ENCODE results near the gene GNPTAB. TPM values are rescaled to one million over a fixed set of nuclear protein-coding genes. Genes with fewer than 3 reads are reported as not detected.

GNPTAB gene
- polyA plus RNA-seq, 2 of the 4 experiments (the other 2 are of a cell fraction) = 20.3 to 29.3 TPM

DNA sequence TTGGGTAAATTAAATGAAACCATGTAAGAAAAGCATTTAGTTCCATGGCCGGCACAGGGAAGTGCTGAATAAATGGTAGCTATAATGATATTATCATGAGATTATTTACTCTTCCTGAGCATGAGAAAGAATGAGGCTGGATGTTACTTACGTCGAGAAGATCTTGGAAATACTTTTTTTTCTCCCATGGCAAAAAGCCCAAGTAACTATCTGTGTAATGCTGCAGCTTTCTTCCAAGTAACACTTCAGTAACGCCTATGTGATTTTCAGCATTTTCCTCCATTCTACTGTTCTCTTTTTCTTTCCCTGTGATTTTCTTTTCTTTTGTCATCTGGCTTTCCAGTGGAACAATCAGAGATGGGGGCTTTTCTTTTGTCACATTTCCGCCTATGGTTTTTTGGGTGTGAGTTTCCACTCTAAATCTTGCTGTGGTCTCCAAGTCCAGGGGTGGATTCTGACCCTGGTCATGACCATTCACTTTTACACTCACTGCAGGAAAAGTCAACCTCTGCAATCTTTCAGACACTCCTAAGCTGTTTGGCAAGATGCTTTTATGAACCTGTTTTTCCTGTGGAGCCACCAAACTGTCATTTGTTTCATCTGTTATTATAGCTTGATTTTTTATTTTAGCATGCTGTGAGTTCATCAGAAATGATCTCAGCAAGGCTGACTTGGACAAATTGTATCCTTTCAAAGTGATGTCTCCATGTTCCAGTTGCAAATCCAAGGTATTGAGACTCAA, 66.5 kb downstream of the GNPTAB start:
- Histone ChIP-seq H3K9me3 (no peaks in the 10 kb centered on the region), H3K4me2 (no peak overlapping the region), H3K27ac (no peak overlapping the region), H3K4me1 (0 out of 3 replicates have a peak, but pooled peaks cover 3% of the 10 kb centered on the region), H3K4me3 (no peak overlapping the region)
- TF ChIP-seq, protein P1, sequence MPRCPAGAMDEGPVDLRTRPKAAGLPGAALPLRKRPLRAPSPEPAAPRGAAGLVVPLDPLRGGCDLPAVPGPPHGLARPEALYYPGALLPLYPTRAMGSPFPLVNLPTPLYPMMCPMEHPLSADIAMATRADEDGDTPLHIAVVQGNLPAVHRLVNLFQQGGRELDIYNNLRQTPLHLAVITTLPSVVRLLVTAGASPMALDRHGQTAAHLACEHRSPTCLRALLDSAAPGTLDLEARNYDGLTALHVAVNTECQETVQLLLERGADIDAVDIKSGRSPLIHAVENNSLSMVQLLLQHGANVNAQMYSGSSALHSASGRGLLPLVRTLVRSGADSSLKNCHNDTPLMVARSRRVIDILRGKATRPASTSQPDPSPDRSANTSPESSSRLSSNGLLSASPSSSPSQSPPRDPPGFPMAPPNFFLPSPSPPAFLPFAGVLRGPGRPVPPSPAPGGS (IDR thresholded peaks at IDR 0.05) = no peak
- TF ChIP-seq PHF8 (IDR thresholded peaks at IDR 0.05; ENCODE audit: borderline replicate concordance, low read depth) = no peak
- no peak for TF ChIP-seq TP53 (CRISPR knock-in tag; IDR thresholded peaks at IDR 0.05)
- no peak for TF ChIP-seq PBX3 (IDR thresholded peaks at IDR 0.05)
- TF ChIP-seq RAD21 (conservative IDR thresholded peaks at IDR 0.05 in 1 of 2, IDR thresholded peaks at IDR 0.05 in 1 of 2) = no peak
- TF ChIP-seq, protein P2, sequence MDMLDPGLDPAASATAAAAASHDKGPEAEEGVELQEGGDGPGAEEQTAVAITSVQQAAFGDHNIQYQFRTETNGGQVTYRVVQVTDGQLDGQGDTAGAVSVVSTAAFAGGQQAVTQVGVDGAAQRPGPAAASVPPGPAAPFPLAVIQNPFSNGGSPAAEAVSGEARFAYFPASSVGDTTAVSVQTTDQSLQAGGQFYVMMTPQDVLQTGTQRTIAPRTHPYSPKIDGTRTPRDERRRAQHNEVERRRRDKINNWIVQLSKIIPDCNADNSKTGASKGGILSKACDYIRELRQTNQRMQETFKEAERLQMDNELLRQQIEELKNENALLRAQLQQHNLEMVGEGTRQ (IDR thresholded peaks at IDR 0.05) = no peak
- TF ChIP-seq CHD2 (IDR thresholded peaks at IDR 0.05; ENCODE audit: low read length, partially characterized antibody) = no peak
- no peak for TF ChIP-seq MAFK (IDR thresholded peaks at IDR 0.05; ENCODE audit: partially characterized antibody)
- no peak for FAIRE-seq
- POLR2A ChIA-PET = no interaction called here
- CTCF ChIA-PET = interaction anchor here (0.8 to 1.1 kb wide), 2 partner anchors 67 to 350 kb away, joined by 3 to 5 read pairs; partner anchors contain the start of gene GNPTAB
- 91% methylated on average over 5 of the region's 5 CpGs for WGBS (ENCODE audit: missing lambda C conversion rate)
- DNase-seq (ENCODE audit: low read depth in 1 of 2, low spot score in 1 of 2) = no peak
- ATAC-seq = no peak

GRCh38 chr12:101763246-101763931, 67.4 kb downstream of the GNPTAB start:
- TF ChIP-seq HOXB5 (CRISPR knock-in tag; IDR thresholded peaks at IDR 0.05) = no peak
- TF ChIP-seq PHF8 (IDR thresholded peaks at IDR 0.05; ENCODE audit: borderline replicate concordance, low read depth) = no peak
- TF ChIP-seq NFE2L2 (conservative IDR thresholded peaks at IDR 0.05; ENCODE audit: low read length) = no peak
- TF ChIP-seq SREBF2 (IDR thresholded peaks at IDR 0.05) = no peak
- no peak for TF ChIP-seq CEBPB (IDR thresholded peaks at IDR 0.05)
- no peak for TF ChIP-seq CBX8 (IDR thresholded peaks at IDR 0.05)
- TF ChIP-seq NR3C1 (IDR thresholded peaks at IDR 0.05) = no peak
- no peak for TF ChIP-seq SMC3 (IDR thresholded peaks at IDR 0.05)
- TF ChIP-seq MAZ (IDR thresholded peaks at IDR 0.05; ENCODE audit: borderline replicate concordance, low read depth, low read length) = no peak
- no peak for TF ChIP-seq BHLHE40 (IDR thresholded peaks at IDR 0.05; ENCODE audit: low read depth, low read length)
- TF ChIP-seq PBX3 (IDR thresholded peaks at IDR 0.05) = no peak
- no peak for TF ChIP-seq HOXB13 (CRISPR knock-in tag; IDR thresholded peaks at IDR 0.05; ENCODE audit: low read depth)
- no peak for TF ChIP-seq EHF (CRISPR knock-in tag; IDR thresholded peaks at IDR 0.05)
- TF ChIP-seq HDAC2 (IDR thresholded peaks at IDR 0.05) = no peak
- no peak for TF ChIP-seq EP300 (IDR thresholded peaks at IDR 0.05)
- TF ChIP-seq MAFK (IDR thresholded peaks at IDR 0.05; ENCODE audit: partially characterized antibody) = no peak
- TF ChIP-seq HES2 (IDR thresholded peaks at IDR 0.05) = no peak
- TF ChIP-seq ESRRA (IDR thresholded peaks at IDR 0.05; ENCODE audit: borderline replicate concordance, low read length) = no peak
- no peak for TF ChIP-seq RARB (CRISPR knock-in tag; IDR thresholded peaks at IDR 0.05)
- Histone ChIP-seq H3K9me3 (no peaks in the 10 kb centered on the region), H3K4me3 (no peak overlapping the region), H3K27ac (no peak overlapping the region), H3K4me2 (no peak overlapping the region), H3K4me1 (0 out of 3 replicates have a peak, but pooled peaks cover 3% of the 10 kb centered on the region)
- no peak for FAIRE-seq
- WGBS (ENCODE audit: missing lambda C conversion rate) = 78% methylated on average over 6 of the region's 6 CpGs
- no peak; a peak in 1 of 6 replicates for ATAC-seq
- CTCF ChIA-PET = interaction anchor here (0.6 to 1.1 kb wide), 5 partner anchors 17 to 68 kb away, joined by 3 to 5 read pairs (median 3); partner anchors contain the start of gene GNPTAB
- POLR2A ChIA-PET = interaction anchor here (0.6 kb wide), 1 partner anchor 1018 kb away, joined by 3 read pairs; no protein-coding TSS in a partner anchor
- no peak for DNase-seq (ENCODE audit: low read depth in 1 of 2, low spot score in 1 of 2)

Measured in A549 (cell line).